Activated effector memory CD4-positive, alpha-beta T cell treated with Interleukin-2 at 50 U/mL for 16 hours (primary cell): ENCODE data around the gene TFF2.

ENCODE experiments used
- DNase-seq: peaks from one replicate; pipeline ENCODE4 v3.0.0-alpha.2; 2020

The TFF2 gene

DNA sequence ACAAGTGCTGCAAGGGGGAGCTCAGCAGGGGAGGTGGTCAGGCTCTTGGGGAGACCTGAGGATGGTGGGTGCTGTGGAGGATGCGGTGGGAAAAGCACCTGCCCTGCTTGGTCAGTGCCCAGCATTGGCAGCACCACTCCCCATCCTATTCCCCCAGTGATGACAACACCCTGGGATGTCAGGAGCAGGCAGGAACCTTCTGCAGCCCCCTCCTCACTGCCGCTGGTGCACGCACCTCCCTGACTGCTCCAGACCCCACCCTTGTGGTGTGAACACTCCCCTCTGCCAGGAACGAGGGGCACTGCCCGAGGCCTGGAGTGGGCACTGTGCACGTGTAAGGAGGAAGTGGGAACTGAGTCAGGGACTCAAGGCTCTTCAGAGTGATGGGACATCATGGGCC lies 32.5 kb upstream of the TFF2 start:
- DNase-seq, result no peak

DNA sequence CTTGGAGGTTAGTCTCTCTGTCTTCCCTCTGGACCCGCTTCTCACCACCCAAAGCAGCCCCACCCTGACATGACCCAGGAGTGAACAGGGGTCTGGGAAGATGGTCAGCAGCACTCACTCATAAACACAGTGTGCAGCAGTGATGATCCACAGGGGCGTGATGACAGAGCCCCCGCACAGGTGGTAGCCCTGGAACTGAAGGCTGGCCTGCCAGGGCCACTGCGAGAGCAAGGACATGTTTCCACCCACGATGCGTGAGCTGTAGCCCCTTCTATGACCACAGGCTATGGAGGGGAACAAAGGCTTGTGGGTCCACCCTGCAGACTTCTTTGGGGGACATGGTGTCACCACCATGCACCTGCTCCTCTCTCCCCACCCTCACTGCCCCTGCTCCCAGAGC lies 32.1 kb upstream of the TFF2 start:
- no peak for DNase-seq

DNA sequence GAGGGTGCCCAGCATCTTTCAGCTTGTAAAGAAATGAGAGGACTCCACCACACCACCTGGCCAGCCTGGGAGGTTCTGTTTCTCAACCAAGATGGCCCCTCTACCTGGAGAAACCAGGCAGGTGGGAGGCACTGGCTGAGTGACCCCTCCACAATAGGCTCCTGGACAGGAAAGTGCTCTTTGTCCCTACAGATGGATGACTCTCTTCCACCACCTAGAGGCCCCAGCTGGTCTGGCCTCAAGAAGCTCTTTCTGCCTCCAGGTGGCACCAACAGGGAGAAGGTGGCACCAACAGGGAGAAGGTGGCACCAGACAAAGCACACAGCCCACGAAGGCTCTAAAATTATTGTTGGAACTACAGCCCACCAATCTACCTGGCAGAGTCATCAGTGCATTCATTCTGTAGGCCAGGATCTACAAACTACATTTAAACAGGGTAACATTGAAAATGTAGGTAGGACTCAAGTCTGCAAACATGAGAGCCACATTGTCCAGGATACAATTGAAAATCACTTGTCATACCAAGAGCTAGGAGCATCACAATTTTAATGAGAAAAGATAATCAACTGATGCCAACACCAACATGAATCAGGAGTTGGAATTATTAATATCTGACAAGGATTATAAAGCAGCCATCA lies 30.7 kb upstream of the TFF2 start:
- DNase-seq, result no peak

DNA sequence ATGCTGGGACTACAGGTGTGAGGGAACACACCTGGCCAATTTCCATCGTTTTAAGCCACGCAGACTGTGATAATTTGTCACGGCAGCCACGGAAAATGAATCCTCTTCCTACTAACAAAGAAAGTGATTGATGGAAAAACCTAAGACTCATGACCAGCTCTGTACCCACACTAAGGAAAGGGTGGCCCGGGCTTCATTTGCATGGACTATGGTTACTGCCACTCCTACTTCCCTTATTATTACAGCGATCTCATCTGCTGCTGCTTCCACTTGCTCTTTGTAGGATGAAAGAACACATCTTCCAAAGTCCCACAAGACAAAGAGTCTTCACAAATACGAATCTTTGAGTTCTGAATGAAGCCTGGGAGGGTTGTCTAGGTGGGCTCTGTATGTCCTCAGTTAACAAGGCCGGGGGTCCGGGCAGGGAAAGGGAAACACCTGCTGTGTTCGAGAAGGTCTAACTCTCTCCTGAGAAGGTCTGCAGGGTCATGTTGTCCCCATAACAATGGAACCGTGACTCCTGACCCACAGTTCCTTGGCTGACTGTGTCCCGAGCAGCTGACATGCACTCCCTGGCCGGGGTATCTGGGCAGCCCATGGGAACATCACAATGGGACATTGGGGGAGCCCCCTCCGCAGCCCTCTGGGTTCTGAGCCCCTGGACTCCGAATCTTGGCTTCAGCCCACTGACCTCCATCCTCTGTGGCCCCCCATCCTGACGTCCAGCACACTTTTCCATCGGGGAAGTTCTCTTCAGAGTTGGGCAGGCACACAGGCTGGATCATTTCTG lies 28.8 kb upstream of the TFF2 start:
- no peak for DNase-seq

DNA sequence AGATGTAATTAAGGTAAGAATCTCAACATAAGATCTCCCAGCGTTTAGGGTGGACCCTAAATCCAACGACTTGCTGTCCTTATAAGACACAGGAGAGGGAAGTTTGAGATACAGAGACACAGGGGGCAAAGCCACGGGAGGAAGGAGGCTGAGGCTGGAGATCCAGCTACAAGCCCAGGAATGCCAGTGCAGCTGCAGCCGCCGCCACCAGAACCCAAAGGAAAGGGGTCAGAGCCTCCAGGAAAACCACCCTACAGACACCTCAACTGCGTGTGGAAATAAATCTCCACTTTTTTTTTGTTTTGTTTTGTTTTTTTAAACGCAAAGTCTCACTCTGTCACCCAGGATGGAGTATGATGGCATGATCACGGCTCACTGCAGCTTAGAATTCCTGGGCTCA lies 27.6 kb upstream of the TFF2 start:
- no peak for DNase-seq

DNA sequence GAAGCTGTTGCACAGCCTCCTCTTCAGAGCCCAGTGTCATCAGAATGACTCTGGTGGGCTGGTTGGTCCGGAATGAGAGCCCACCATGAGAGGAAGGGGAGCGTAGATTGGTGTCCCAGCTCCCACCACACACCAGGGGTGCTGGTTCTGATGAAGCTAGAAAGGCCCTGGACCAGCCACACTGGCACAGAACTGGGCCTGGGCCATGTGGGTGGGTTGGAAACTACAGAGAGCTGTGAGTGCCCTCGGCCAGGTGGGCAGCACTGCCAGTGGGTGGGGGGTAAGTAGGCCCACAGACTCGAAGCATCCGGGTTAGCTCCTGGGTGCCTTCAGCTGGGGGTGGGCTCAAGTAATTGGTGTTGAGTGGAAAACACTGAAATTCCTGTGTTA lies 27.2 kb upstream of the TFF2 start:
- no peak for DNase-seq

DNA sequence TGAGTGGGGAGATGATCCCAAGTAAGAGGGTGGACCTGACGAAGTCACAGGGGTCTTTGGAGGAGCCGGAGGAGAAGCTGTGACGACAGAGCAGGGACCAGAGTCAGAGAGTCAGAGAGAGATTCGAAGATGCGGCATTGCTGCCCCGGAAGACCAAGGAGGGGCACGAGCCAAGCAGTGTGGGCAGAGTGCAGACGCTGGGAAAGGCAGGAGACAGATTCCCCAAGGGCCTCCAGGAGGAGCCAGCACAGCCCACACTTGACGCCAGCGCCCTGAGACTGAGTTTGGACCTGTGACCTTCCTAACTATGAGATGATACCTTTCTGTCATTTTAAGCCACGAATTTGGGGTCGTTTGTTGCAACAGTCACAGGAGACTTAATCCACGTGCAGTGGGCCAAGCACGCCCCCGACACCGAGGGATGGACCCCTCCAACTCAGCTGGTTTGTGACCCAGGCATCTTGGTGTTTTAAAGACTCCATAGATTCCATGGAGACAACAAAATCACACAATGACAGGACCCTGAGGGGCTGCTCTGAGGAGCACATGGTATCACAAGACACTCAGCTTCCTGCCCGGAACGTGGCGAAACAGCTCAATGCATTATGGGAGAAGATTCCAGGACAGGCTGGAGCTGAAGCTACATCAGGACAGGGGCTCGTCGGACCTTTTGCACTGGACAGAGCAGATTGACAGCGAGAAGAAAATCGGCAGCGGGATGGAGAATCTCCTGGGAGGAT lies 26.6 kb upstream of the TFF2 start:
- DNase-seq, result no peak

DNA sequence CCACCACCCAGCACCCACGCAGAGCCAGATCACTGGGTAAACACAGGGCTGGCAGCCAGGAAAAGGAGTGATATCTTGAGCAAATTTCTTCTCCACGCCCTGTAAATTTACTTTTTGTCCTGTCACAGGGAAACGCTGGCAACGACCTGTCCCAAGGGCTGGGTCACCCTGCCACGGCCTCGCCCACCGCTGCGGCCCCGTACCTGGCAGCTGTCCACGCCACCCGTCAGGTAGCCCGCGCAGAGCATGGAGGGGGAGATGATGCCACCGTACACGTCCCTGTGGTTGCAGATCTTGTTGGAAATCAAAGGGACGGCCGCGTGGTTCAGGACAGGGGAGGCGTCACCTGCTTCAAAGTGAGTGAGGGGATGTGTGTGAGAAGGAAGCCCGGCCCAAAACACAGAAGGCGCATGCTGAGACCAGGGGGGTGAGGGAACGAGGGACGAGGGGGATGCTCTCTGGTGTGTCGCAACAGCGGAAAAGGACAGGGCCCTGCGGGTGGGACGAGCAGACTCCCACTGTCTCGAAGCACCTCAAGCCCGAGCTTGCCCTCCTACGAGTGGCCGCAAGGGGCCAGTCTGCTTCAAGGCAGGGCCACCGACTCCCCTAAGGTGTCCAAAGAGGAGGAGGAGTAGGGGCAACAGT lies 25.7 kb upstream of the TFF2 start:
- no peak for DNase-seq

DNA sequence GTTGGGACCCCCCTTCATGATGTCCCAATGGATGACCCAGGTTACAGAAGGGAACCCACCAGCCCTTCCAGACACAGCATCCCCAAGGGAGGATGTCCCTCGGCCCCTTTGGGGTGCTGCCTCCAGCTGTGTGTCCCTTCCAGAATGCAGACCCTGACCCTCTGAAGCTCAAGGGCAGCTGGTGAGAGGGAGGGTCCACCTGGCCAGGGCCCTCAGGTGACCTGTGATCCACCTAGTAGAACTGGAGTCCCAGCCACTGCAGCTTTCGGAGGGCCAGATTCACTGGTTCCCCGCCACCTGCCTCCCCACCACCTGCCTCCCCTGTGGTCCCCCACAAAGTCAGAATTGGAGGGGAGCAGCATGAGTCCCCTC lies 25.2 kb upstream of the TFF2 start:
- DNase-seq, result no peak

DNA sequence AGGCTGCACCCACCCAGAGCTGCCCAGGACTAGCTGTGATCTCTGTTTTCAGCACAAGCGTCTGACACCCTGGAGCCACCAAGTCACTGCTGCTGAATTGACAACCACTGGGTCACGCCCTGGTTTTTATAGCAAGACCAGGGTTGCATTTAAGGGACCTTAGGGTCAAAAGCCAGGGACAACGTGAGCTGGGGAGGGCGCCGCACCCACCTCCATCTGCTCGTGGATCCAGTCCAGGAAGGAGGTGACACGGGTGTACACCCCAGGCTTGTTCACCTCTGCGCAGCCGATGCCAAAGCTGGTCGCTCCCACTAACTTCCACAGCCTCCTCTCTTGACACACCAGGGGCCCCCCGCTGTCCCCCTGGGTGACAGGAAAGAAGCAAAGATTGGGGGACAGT lies 24.7 kb upstream of the TFF2 start:
- no peak for DNase-seq

DNA sequence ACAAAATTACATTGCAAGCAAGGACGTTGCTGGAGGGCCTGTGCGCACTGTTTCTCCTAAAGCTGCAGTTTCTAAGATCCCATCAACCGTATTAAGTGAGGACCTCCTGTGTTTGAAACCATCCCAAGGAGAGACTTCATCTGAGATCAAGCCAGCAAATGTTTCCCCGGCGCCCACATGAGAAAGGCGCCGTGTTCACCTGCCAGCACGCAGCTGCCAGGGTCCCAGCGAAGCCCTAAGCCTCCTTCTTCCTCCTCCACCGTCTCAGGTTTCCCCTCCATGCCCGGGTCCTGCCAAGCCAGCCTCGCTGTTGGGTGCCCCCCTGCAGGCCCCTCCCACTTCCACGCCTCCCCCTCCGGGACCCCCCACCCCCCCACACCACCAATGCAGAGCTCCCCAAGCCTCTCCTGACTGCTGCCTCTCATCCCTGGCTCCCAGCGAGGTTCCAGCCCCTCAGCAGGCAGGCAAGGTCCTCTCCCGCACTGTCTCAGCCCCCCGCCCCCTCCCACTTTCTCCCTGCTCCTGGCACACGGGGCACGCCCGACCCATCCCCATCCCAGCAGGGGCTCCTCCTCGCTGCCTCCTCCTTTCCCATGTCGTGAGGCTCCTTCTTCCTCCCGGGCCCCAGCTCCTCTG lies 24.2 kb upstream of the TFF2 start:
- no peak for DNase-seq

DNA sequence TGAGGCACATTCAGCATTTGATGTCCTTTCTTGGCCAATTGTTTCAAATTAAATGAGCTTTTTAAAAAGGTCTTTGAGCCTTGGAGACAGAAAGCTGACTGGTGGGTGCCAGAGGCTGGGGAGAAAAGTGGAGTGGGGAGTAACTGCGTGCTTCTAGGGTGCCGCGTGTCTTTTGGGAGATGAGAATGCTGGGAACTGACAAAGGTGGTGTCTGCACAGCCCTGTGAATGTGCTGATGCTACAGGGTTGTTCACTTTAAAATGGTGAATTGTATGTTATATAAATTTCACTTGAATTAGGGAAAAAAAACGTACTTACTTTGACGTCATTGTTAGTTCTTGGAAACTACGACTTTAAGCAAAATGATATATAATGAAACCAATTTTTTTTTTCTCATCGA lies 23.7 kb upstream of the TFF2 start:
- no peak for DNase-seq

DNA sequence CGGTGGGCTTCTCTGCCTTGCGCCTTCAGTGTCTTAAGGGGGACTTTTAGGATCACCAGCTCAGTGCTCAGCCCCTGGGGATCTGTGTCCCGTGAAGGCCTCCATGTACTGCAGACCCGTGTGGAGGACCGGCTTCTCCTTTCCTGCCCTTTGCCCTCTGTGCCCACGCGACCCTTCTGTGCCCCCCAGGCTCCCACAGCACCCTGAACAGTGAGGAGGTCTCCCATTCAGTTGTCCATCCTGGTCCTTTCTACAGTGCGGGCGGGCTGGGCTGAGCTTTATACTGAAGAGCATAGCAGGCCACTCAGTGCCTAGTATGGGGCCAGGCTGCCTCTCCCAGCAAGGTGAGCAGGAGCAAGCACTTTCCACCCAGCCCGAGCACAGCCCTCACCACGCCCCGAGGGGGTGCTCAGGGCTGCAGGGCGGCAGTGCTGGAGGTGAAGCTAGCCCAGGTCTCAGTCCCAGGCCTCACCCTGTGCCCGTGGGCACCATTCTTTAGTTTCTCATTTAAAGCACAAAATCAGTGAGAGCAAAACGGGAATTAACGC lies 23.2 kb upstream of the TFF2 start:
- no peak for DNase-seq

DNA sequence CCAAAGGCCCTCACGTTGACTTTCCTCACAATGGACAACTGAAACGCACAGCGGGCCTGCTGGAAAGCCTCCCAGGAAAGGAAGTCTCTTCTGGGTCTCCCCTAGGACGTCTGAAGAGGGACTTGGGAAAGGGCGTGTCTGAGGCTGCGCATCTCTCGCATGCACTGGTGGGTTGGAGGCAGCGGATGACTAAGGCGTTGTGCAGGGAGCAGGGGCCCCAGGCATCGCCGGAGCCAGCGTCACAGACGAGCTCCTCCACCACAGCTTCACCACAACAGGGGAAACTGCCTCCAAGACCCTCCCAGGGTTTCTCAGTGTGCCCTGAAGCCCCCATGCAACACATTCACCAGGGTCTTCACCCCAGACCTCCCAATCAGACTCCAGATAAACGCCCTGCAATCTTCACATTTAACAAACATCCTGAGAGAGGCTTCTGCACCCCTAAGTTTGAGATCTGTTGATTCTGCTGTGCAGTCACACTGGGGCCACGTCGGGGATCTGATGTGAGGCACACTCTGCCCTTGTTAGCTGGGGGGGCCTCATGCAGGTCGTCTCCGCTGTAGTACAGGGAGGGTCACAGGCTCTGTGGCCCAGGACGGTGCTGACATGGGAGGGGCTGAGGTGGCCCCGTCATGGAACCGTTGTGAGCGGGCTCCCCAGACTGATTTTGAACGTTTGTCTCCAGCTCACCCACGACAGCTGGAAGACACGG lies 22.6 kb upstream of the TFF2 start:
- no peak for DNase-seq

DNA sequence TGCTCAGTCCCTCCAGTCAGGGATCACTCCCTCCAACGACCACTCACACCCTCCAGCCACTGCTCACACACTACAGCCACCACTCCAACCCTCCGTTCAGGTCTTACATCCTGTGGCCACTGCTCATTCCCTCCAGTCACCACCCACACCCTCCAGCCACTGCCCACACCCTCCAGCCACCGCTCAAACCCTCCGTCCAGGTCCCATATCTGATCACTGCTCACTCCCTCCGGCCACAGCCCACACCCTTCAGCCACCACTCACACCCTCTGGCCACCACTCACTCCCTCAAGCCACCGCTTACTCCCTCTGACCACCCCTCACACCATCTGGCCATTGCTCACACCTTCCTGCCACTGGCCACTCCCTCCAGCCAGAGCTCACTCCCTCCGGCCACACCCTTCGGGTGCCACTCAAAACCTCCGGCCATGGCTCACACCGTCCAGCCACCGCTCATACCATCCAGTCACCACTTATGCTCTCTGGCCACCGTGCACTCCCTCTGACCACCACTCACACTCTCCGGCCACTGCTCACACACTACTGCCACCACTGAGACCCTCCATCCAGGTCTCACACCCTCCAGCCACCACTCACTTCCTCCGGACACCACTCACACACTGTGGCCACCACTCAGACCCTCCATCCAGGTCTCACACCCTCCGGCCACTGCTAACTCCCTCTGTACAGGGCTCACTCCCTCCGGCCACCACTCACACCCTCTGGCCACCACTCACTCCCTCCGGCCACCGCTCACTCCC lies 20.3 kb upstream of the TFF2 start:
- DNase-seq, result no peak

DNA sequence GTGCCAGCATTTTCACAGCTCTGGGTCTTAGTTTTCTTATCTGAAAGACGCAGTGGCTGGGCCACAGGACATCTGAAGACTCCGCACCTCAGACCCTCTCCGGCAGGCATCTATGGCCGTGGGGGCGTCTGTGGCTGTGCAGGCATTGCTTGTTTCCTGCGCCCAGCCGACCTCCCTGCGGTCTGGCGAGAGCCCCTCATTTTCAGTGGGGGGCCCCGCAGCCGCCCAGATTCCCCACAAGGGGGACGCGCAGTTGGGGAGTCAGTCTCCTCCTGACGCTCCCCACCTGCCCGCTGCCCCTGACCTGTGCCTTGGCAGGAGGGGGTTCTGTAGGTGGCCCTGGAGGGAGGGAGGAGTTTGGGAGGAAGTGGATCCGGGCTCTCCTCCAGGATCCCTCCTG lies 19.0 kb upstream of the TFF2 start:
- DNase-seq, result no peak

DNA sequence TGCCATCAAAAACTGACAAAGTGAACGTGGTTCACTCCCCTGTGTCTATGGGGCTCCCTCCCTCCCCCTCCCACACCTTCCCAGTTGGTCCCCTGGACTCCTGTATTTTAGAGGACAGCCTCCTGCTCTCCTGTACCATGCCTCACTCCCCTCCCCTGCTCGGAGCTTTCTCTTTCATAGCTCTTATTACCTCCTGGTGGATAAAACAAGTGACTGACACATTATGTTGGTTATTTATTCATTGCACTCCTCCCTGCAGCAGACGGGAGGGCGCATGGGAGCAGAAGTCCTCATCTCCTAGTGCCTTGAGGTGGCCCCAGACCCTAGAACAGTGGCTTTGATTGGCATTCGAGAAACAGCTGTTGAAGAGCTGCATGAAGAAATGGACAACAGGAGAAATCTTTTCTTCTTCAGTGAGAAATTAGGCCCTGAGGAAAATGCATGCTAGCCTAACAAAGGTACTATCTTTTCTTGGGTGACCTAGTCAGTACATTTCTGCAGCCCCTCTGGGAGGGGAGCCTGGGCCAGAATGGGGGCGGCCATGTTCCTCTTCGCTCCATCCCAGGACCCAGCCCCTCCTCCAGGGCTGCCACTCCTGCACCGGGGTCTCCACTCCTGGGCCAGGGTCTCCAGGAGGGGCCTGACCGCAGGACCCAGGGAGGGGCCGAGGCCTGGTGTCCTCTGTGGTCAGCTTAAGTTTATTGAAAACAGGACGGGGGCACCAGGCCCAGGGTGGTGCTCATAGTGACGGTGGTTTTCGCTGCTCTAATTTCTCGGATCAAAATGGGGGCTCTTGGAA lies 16.8 kb upstream of the TFF2 start:
- no peak for DNase-seq

DNA sequence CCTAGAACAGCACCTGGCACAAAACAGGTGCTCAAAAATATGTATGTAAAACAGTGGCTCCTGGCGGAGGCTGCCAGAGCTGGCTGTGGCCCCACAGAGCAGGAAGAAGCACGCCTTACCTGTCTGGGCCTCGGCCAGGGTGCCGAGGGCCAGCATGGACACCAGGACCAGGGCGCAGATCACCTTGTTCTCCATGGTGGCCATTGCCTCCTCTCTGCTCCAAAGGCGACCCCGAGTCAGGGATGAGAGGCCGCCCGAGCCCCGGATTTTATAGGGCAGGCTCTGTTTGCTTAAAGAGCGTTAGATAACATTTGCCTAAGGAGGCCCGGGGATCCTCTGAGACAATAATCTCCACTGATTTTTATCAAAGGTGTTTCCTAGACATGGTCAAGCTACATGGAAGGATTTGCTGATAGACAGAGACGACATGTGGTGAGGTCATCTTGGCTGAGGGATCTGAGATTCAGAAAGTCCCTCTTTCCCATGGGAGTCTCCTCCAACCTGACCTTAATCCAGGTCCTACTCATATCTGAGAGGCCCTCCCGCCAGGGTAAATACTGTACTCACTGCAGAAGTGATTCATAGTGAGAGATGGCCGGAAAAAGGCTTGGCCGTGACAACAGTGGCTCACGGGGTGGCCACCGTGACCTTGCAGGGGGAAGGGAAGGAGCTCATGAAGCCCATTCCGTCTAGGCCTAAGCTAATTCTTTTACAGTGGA lies 15.7 kb upstream of the TFF2 start, which contains the start of gene TFF1:
Gene TFF1, minus strand, starts transcription at position 244 of the 719 bp plus-strand sequence. Its CDS starts 40 bp downstream, at position 204.
- no peak for DNase-seq

DNA sequence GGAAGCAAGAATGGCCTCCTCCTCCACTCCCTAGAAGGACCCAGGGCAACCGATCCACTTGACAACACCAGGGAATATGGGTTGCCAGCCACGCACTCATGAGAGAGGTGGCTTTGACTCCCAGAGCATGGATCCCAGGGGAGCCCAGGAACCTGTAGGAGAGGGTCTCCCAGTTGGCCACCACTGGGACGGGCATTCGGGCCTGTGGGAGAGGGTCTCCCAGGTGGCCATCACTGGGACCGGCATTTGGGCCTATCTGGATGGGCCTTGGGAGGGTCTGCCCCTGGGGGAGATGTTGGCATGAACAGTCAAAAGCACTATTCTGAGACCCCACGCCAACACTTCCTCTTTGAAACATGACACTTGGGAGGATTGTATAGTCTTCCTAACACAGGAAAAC lies 15.0 kb upstream of the TFF2 start:
- DNase-seq, result no peak
